ENCODE measurements around the gene HNRNPA2B1.

HNRNPA2B1 gene

GRCh38 chr7:26203016-26203415 lies 2.5 kb upstream of the HNRNPA2B1 start:
- DNase-seq = no peak
- Histone ChIP-seq H3K27me3 (ENCODE audit: control insufficient read depth in 1 of 2, insufficient read depth in 1 of 2, low read length in 2 of 2) (no peaks in the 10 kb centered on the region), H3K9me3 (ENCODE audit: control insufficient read depth, low read length) (no peaks in the 10 kb centered on the region), H2AFZ (ENCODE audit: low read depth, low read length) (no peak overlapping the region), H3K9ac (ENCODE audit: low read length) (peak overlapping the region; percentile 100), H3K4ac (ENCODE audit: low read depth in 1 of 2, low read length in 2 of 2) (no peak overlapping the region), H4K8ac (ENCODE audit: low read length) (no peak overlapping the region), H2AK5ac (ENCODE audit: low read length, severe bottlenecking) (no peak overlapping the region), H3K27ac (ENCODE audit: low read length, poor library complexity, severe bottlenecking) (no peak overlapping the region), H2BK15ac (ENCODE audit: low read depth, poor library complexity, severe bottlenecking) (no peak overlapping the region), H3K36me3 (ENCODE audit: control insufficient read depth in 1 of 2, insufficient read depth in 2 of 2, low read depth in 1 of 2, low read length in 2 of 2) (peaks cover 8 to 50% of the 10 kb centered on the region in 2 experiments), H3K79me1 (replicated peaks; ENCODE audit: low read length, poor library complexity, severe bottlenecking) (peaks cover 3% of the 10 kb centered on the region), H3K23ac (ENCODE audit: low read length in 2 of 2) (no peak overlapping the region), H4K91ac (ENCODE audit: low read length) (no peak overlapping the region), H3K4me2 (ENCODE audit: low read length, poor library complexity, severe bottlenecking) (no peak overlapping the region), H3K18ac (ENCODE audit: low read depth in 1 of 2, low read length in 2 of 2) (no peak overlapping the region), H3K14ac (ENCODE audit: low read length in 2 of 2) (no peak overlapping the region), H3K4me1 (ENCODE audit: control insufficient read depth, insufficient read depth, low read depth, low read length) (peaks cover 3% of the 10 kb centered on the region), H2BK120ac (ENCODE audit: low read depth, low read length) (no peak overlapping the region), H3K4me3 (ENCODE audit: insufficient read depth in 1 of 2, low read depth in 1 of 2, low read length in 2 of 2) (peak overlapping the region in 1 of 2 experiments; percentile 81), H2BK12ac (ENCODE audit: low read length in 2 of 2) (no peak overlapping the region), H2BK5ac (ENCODE audit: low read depth, low read length, poor library complexity, severe bottlenecking) (no peak overlapping the region)
- WGBS = no CpG with 5 or more reads among the region's 2 CpGs

GRCh38 chr7:26202019-26202990 lies 1.8 kb upstream of the HNRNPA2B1 start:
- H3K4me2 ChIP-seq (ENCODE audit: low read length, poor library complexity, severe bottlenecking) = peak overlapping the region; percentile 70
- H3K23ac ChIP-seq (ENCODE audit: low read length in 2 of 2) = peak overlapping the region in 1 of 2 experiments; percentile 98
- H4K91ac ChIP-seq (ENCODE audit: low read length) = peak overlapping the region; percentile 98
- H2BK12ac ChIP-seq (ENCODE audit: low read length in 2 of 2) = peak overlapping the region in 1 of 2 experiments; percentile 51
- peak overlapping the region; percentile 99 to 100 for H3K18ac ChIP-seq (ENCODE audit: low read depth in 1 of 2, low read length in 2 of 2)
- peak overlapping the region; percentile 87 for H4K8ac ChIP-seq (ENCODE audit: low read length)
- no peaks in the 10 kb centered on the region for H3K79me1 ChIP-seq (replicated peaks; ENCODE audit: low read length, poor library complexity, severe bottlenecking)
- WGBS = under 1% methylated on average over 47 of the region's 68 CpGs
- peak overlapping the region; percentile 90 for H2BK15ac ChIP-seq (ENCODE audit: low read depth, poor library complexity, severe bottlenecking)
- H3K27me3 ChIP-seq (ENCODE audit: control insufficient read depth in 1 of 2, insufficient read depth in 1 of 2, low read length in 2 of 2) = no peaks in the 10 kb centered on the region
- no peaks in the 10 kb centered on the region for H3K9me3 ChIP-seq (ENCODE audit: control insufficient read depth, low read length)
- peak overlapping the region; percentile 64 for H2AK5ac ChIP-seq (ENCODE audit: low read length, severe bottlenecking)
- H2BK120ac ChIP-seq (ENCODE audit: low read depth, low read length) = peak overlapping the region; percentile 98
- peak overlapping the region; percentile 95 for H2BK5ac ChIP-seq (ENCODE audit: low read depth, low read length, poor library complexity, severe bottlenecking)
- peak overlapping the region; percentile 81 to 87 for H3K4me3 ChIP-seq (ENCODE audit: insufficient read depth in 1 of 2, low read depth in 1 of 2, low read length in 2 of 2)
- H3K14ac ChIP-seq (ENCODE audit: low read length in 2 of 2) = peak overlapping the region; percentile 76 to 91
- H3K4me1 ChIP-seq (ENCODE audit: control insufficient read depth, insufficient read depth, low read depth, low read length) = peaks cover 3% of the 10 kb centered on the region
- H2AFZ ChIP-seq (ENCODE audit: low read depth, low read length) = no peak overlapping the region
- peak overlapping the region; percentile 96 for H3K27ac ChIP-seq (ENCODE audit: low read length, poor library complexity, severe bottlenecking)
- peaks cover under 1 to 48% of the 10 kb centered on the region in 2 experiments for H3K36me3 ChIP-seq (ENCODE audit: control insufficient read depth in 1 of 2, insufficient read depth in 2 of 2, low read depth in 1 of 2, low read length in 2 of 2)
- DNase-seq = no peak
- peak overlapping the region; percentile 100 for H3K9ac ChIP-seq (ENCODE audit: low read length)
- peak overlapping the region; percentile 99 to 100 for H3K4ac ChIP-seq (ENCODE audit: low read depth in 1 of 2, low read length in 2 of 2)

- Histone ChIP-seq H2BK12ac (ENCODE audit: low read length in 2 of 2) (peak within 1 kb of the TSS; percentile 28 to 91), H3K27ac (ENCODE audit: low read length, poor library complexity, severe bottlenecking) (peak within 1 kb of the TSS; percentile 100), H4K91ac (ENCODE audit: low read length) (peak within 1 kb of the TSS; percentile 98), H3K9ac (ENCODE audit: low read length) (peak within 1 kb of the TSS; percentile 100), H2BK5ac (ENCODE audit: low read depth, low read length, poor library complexity, severe bottlenecking) (peak within 1 kb of the TSS; percentile 95), H3K27me3 (ENCODE audit: control insufficient read depth in 1 of 2, insufficient read depth in 1 of 2, low read length in 2 of 2) (no peaks in the 10 kb centered on the region), H2BK15ac (ENCODE audit: low read depth, poor library complexity, severe bottlenecking) (peak within 1 kb of the TSS; percentile 93), H2AK5ac (ENCODE audit: low read length, severe bottlenecking) (peak within 1 kb of the TSS; percentile 64), H3K23ac (ENCODE audit: low read length in 2 of 2) (peak within 1 kb of the TSS in 1 of 2 experiments; percentile 98), H3K79me1 (replicated peaks; ENCODE audit: low read length, poor library complexity, severe bottlenecking) (no peaks in the 10 kb centered on the region), H3K4me3 (ENCODE audit: insufficient read depth in 1 of 2, low read depth in 1 of 2, low read length in 2 of 2) (peak within 1 kb of the TSS; percentile 93 to 100), H3K36me3 (ENCODE audit: control insufficient read depth in 1 of 2, insufficient read depth in 2 of 2, low read depth in 1 of 2, low read length in 2 of 2) (peaks cover 0 to 48% of the 10 kb centered on the region in 2 experiments), H3K4me1 (ENCODE audit: control insufficient read depth, insufficient read depth, low read depth, low read length) (peaks cover 3% of the 10 kb centered on the region), H3K9me3 (ENCODE audit: control insufficient read depth, low read length) (no peaks in the 10 kb centered on the region), H2AFZ (ENCODE audit: low read depth, low read length) (no peak within 1 kb of the TSS), H3K4ac (ENCODE audit: low read depth in 1 of 2, low read length in 2 of 2) (peak within 1 kb of the TSS; percentile 99 to 100), H3K14ac (ENCODE audit: low read length in 2 of 2) (peak within 1 kb of the TSS; percentile 76 to 91), H3K4me2 (ENCODE audit: low read length, poor library complexity, severe bottlenecking) (peak within 1 kb of the TSS; percentile 92), H4K8ac (ENCODE audit: low read length) (peak within 1 kb of the TSS; percentile 89), H3K18ac (ENCODE audit: low read depth in 1 of 2, low read length in 2 of 2) (peak within 1 kb of the TSS; percentile 99 to 100), H2BK120ac (ENCODE audit: low read depth, low read length) (peak within 1 kb of the TSS; percentile 98)
- WGBS = 1% methylated on average over 59 of the region's 86 CpGs
- peak; percentile 92 for DNase-seq
Measured at GRCh38 chr7:26201247-26202018, 887 bp upstream of the HNRNPA2B1 start, which contains the start of gene CBX3. CBX3 (plus strand) TSS chr7:26201745; CDS start chr7:26202999, 1,254 bp downstream.

All from mesenchymal stem cell (in vitro differentiated cells and primary cell).